GM12891 (cell line): ENCODE results near the gene PLPPR3.

Experiments
- DNase-seq: peaks from one replicate; pipeline ENCODE4 v3.0.0; 2011; ENCODE audit warnings: low spot score; ENCODE audit not compliant: insufficient read length
- FAIRE-seq: peaks from 2 replicates; lab custom pipeline; 2011; peaks lifted over from hg19 to GRCh38; lab: Jason Lieb, UNC
- PAX5 ChIP-seq: IDR thresholded peaks from 2 replicates; pipeline ENCODE4 v1.6.1; 2011; ENCODE audit warnings: low read length, moderate library complexity, mild to moderate bottlenecking; ENCODE audit not compliant: insufficient read depth, severe bottlenecking
- POLR2A ChIP-seq: IDR thresholded peaks from 2 replicates; pipeline ENCODE4 v1.6.1; 2011; ENCODE audit warnings: low read depth, low read length, control low read depth
- POLR2AphosphoS5 ChIP-seq: IDR thresholded peaks from 2 replicates; pipeline ENCODE4 v1.6.1; 2011; ENCODE audit warnings: low read depth, low read length, control low read depth
- POU2F2 ChIP-seq: IDR thresholded peaks from 2 replicates; pipeline ENCODE4 v1.6.1; 2011; ENCODE audit warnings: low read depth, mild to moderate bottlenecking, control low read depth, low read length, moderate library complexity
- SPI1 ChIP-seq: IDR thresholded peaks from 2 replicates; pipeline ENCODE4 v1.6.1; 2011; ENCODE audit warnings: low read depth, low read length, control low read depth
- TAF1 ChIP-seq: IDR thresholded peaks from 2 replicates; pipeline ENCODE4 v1.6.1; 2011; ENCODE audit warnings: low read depth, low read length, control low read depth

The PLPPR3 gene

GRCh38 chr19:772730-773436 is 48.9 kb downstream of the PLPPR3 start:
- no peak for TF ChIP-seq POLR2A
- TF ChIP-seq SPI1, result no peak
- TF ChIP-seq POU2F2, result no peak
- no peak for FAIRE-seq

GRCh38 chr19:772063-772462 is 49.7 kb downstream of the PLPPR3 start:
- no peak for FAIRE-seq
- TF ChIP-seq POLR2AphosphoS5 (no peak), POLR2A (no peak), POU2F2 (no peak), TAF1 (no peak), PAX5 (no peak), SPI1 (no peak)
- no peak for DNase-seq

More at GRCh38 chr19:772730-773436, 48.9 kb downstream of the PLPPR3 start:
- DNase-seq, result no peak

- TF ChIP-seq POLR2A (no peak), POLR2AphosphoS5 (no peak), TAF1 (no peak), POU2F2 (no peak), PAX5 (no peak), SPI1 (no peak)
- DNase-seq (no peak), FAIRE-seq (no peak)
These were observed 50.4 kb downstream of the PLPPR3 start for GRCh38 chr19:771332-771785.

DNA sequence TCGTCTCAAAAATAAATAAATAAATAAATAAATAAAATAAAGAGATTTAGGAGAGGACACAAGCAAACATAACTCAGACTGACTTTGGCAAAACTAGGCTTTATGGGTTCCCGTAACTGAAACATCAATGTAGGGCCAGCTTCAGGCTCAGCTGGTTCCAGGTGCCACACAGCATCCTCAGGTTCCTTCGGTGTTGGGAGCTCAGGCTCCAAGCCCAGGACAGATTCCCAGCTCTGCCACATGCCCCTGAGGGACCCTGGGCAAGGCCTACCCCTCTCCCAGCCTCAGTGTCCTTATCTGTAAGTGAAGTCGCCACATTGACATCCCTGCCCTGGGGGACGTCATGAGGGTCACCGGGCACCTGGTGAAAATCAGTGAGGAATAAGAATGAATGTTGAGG is 52.1 kb downstream of the PLPPR3 start:
- TF ChIP-seq POU2F2 (no peak), PAX5 (no peak), TAF1 (no peak), POLR2A (no peak), POLR2AphosphoS5 (no peak), SPI1 (no peak)
- DNase-seq (no peak), FAIRE-seq (no peak)

- FAIRE-seq, result no peak
- TF ChIP-seq TAF1 (no peak), POLR2AphosphoS5 (no peak), PAX5 (no peak), POLR2A (no peak), SPI1 (no peak), POU2F2 (no peak)
- no peak for DNase-seq
These were observed 53.3 kb downstream of the PLPPR3 start for GRCh38 chr19:768424-768823.

- no peak for DNase-seq
- no peak for FAIRE-seq
- TF ChIP-seq POU2F2 (no peak), PAX5 (no peak), SPI1 (no peak), TAF1 (no peak), POLR2AphosphoS5 (no peak), POLR2A (no peak)
These were observed 56.5 kb downstream of the PLPPR3 start for GRCh38 chr19:765179-765738.

GRCh38 chr19:764301-764700 is 57.5 kb downstream of the PLPPR3 start:
- no peak for FAIRE-seq
- TF ChIP-seq PAX5 (no peak), POU2F2 (no peak), POLR2A (no peak)

GRCh38 chr19:763869-764268 is 57.9 kb downstream of the PLPPR3 start:
- no peak for TF ChIP-seq POLR2A
- DNase-seq (no peak), FAIRE-seq (no peak)

More at GRCh38 chr19:764301-764700, 57.5 kb downstream of the PLPPR3 start:
- DNase-seq, result no peak

- FAIRE-seq, result no peak
- DNase-seq, result no peak
- no peak for TF ChIP-seq TAF1
These were observed 58.6 kb downstream of the PLPPR3 start for GRCh38 chr19:763181-763580.
